ENCODE results near the gene ZSCAN2. TPM values are rescaled to one million over a fixed set of nuclear protein-coding genes. Genes with fewer than 3 reads are reported as not detected.

The ZSCAN2 gene
- total RNA-seq, 2 donors from 2014 or later, result 2.8 to 4.6 TPM

DNA sequence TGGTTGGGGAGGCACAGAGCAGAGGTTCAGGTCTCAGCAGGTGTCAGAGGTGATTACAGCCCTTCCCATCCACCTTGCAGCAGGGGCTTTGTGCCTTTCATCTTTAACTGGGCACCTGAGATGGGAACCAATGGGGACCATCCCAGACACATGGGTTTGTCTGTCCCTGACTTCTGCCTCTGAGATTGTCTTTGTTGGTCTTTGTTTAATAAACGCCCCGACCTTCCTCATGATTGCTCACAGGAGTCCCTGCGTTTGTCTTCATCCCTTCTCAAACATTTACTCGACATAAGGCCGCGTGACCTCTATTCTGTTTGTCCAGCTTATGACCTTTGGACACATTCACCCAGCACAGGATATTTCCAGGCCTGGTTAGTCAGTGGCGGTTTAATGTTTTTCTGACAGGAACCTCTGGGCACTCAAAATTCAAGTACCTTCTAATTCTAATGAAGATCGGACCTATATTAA is 5.9 kb downstream of the ZSCAN2 start:
- no peak for DNase-seq (ENCODE audit: low spot score)
- H3K4me1 ChIP-seq (ENCODE audit: control insufficient read depth in 1 of 2, low read depth in 2 of 2), result peaks cover 0 to 5% of the 10 kb centered on the region in 2 donors
- no peak for ATAC-seq (ENCODE audit: insufficient number of reproducible peaks, low FRiP score, low read depth)
- no peaks in the 10 kb centered on the region for H3K36me3 ChIP-seq
- no peaks in the 10 kb centered on the region for H3K9me3 ChIP-seq
- no peak overlapping the region for H3K4me3 ChIP-seq
- no peak for TF ChIP-seq CTCF (IDR thresholded peaks at IDR 0.05)
- no peak overlapping the region for H3K27ac ChIP-seq
- H3K27me3 ChIP-seq (replicated peaks; ENCODE audit: insufficient read depth), result no peaks in the 10 kb centered on the region

DNA sequence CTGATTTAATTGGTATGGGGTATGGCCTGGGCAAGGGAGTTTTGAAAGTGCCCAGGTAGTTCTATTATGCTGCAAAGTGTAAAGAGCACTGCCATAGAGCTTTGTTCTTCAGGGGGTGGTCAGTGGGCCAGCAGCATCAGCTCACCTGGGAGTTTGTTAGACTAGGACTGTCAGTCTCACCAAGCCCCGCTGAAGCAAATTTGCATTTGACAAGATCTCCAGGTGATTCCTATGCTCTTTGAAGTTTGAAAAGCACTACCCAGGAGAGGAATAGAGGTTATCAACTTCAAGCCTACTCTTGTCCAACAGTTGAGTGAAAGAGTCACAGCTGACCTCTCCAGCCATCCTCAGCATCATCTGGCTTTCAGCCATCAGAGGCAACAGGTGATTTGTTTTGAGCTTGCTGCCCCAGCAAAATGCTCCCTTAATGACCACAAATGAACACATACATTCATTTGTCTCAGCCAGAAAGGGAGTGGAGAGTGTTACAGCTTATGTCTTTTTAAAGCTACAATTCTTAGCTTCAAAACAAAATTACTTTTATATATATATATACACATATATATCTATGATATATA is 8.0 kb downstream of the ZSCAN2 start:
- Histone ChIP-seq H3K27me3 (replicated peaks; ENCODE audit: insufficient read depth) (no peaks in the 10 kb centered on the region), H3K4me1 (ENCODE audit: control insufficient read depth in 1 of 2, low read depth in 2 of 2) (no peaks in the 10 kb centered on the region), H3K4me3 (no peak overlapping the region), H3K36me3 (no peaks in the 10 kb centered on the region), H3K9me3 (no peaks in the 10 kb centered on the region), H3K27ac (no peak overlapping the region)
- DNase-seq (ENCODE audit: low spot score) (no peak), ATAC-seq (ENCODE audit: insufficient number of reproducible peaks, low FRiP score, low read depth) (no peak)
- TF ChIP-seq CTCF (IDR thresholded peaks at IDR 0.05), result no peak

DNA sequence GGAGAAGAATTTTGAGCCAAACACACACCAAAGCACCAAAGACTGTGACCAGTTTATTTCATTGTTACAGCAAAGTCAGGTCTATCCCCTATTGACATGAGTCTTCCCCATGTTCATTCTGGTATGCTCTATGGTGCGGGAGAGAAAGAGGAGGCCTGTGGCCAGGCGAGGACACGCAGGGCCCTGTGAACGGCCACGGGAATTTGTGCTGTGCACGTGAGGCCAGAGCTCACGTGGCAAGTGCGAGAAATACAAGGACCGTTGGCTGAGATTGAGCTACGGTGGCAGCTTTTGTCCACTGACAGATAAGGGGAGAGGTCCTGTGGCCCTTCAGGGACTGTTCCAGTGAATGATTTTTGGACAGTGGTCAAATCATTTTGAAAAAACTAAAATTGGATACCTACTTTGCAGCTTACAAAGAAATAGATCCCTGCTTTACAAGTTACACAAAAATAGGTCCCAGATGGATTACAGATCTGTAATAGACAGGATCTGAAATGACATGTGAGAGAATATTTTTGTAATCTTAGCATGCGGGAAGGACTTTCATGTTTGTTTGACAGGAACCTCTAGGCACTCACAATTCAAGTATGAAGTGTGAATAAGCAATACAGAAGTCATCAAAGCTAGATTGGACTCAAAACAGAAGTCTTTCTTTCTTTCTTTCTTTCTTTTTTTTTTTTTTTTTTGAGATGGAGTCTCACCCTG is 9.2 kb downstream of the ZSCAN2 start:
- Histone ChIP-seq H3K4me1 (ENCODE audit: control insufficient read depth in 1 of 2, low read depth in 2 of 2) (no peaks in the 10 kb centered on the region), H3K36me3 (no peaks in the 10 kb centered on the region), H3K9me3 (no peaks in the 10 kb centered on the region), H3K4me3 (no peak overlapping the region), H3K27me3 (replicated peaks; ENCODE audit: insufficient read depth) (no peaks in the 10 kb centered on the region), H3K27ac (no peak overlapping the region)
- TF ChIP-seq CTCF (IDR thresholded peaks at IDR 0.05), result no peak
- DNase-seq (ENCODE audit: low spot score) (no peak), ATAC-seq (ENCODE audit: insufficient number of reproducible peaks, low FRiP score, low read depth) (no peak)

DNA sequence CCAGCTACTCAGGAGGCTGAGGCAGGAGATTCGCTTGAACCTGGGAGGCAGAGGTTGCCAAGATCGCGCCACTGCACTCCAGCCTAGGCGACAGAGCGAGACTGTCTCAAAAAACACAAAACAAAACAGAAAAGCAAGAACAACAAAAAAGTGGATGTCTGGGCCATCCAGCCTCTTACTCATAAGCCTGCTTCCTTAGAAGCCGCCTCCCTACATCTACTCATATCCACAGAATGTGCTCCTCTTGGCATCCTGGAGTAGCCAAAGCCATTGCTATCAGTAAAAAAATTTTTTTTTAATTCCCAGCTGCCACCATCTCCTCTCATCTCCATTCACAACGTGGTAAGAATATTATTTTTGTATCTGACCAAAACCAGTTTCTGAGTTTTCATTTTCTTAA is 10.8 kb downstream of the ZSCAN2 start:
- no peaks in the 10 kb centered on the region for H3K27me3 ChIP-seq (replicated peaks; ENCODE audit: insufficient read depth)
- no peak overlapping the region for H3K27ac ChIP-seq
- H3K4me1 ChIP-seq (ENCODE audit: control insufficient read depth in 1 of 2, low read depth in 2 of 2), result peaks cover 0 to 2% of the 10 kb centered on the region in 2 donors
- no peak overlapping the region for H3K4me3 ChIP-seq
- no peaks in the 10 kb centered on the region for H3K9me3 ChIP-seq
- H3K36me3 ChIP-seq, result no peaks in the 10 kb centered on the region
- no peak for TF ChIP-seq CTCF (IDR thresholded peaks at IDR 0.05)
- DNase-seq (ENCODE audit: low spot score), result no peak
- ATAC-seq (ENCODE audit: insufficient number of reproducible peaks, low FRiP score, low read depth), result no peak

DNA sequence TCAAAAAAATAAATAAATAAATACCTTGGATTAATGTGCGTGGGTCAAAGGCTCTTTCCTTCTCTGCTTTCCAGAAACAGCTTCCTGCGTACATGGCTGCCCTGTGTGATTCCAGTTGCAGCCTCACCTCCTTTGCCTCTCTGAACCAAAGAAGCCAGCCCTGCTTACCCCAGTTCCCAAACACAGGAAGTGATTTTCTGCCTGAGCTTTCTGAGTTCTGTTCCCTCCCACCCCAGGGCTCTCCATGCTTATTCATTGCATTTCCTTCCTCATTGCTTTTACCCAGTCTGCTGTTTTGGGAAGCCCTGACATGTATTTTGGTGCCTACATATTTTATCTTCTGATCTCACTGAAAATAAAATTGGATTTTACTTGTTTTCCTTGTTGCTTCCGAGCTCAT is 15.4 kb downstream of the ZSCAN2 start:
- peaks cover 6% of the 10 kb centered on the region for H3K36me3 ChIP-seq
- no peak for ATAC-seq (ENCODE audit: insufficient number of reproducible peaks, low FRiP score, low read depth)
- H3K27ac ChIP-seq, result peak overlapping the region in 1 of 2 donors; percentile 36
- TF ChIP-seq CTCF (IDR thresholded peaks at IDR 0.05), result no peak
- H3K4me1 ChIP-seq (ENCODE audit: control insufficient read depth in 1 of 2, low read depth in 2 of 2), result peaks cover 0 to 4% of the 10 kb centered on the region in 2 donors
- H3K4me3 ChIP-seq, result no peak overlapping the region
- H3K27me3 ChIP-seq (replicated peaks; ENCODE audit: insufficient read depth), result no peaks in the 10 kb centered on the region
- DNase-seq (ENCODE audit: low spot score), result no peak
- peaks cover 5% of the 10 kb centered on the region for H3K9me3 ChIP-seq

Measured in thoracic aorta (tissue), 2 donors.